KBM-7 (cell line): ENCODE data around the gene RASSF1.
A peak's percentile ranks its signal among the peaks of the same experiment; 100 is the strongest.

Experiments
- DNase-seq: peaks from one replicate; pipeline ENCODE4 v3.0.0-alpha.2; 2015
- in situ Hi-C: fragments of 300-500 bp; cut with MboI; formaldehyde crosslinking; loops from 2 replicates; pipeline ENCODE4 v1.14.3; 2020; ENCODE audit warnings: low sequenced_read_pairs, low pct_unique_long_range_greater_than_20kb, mixed read lengths

Gene RASSF1

DNA sequence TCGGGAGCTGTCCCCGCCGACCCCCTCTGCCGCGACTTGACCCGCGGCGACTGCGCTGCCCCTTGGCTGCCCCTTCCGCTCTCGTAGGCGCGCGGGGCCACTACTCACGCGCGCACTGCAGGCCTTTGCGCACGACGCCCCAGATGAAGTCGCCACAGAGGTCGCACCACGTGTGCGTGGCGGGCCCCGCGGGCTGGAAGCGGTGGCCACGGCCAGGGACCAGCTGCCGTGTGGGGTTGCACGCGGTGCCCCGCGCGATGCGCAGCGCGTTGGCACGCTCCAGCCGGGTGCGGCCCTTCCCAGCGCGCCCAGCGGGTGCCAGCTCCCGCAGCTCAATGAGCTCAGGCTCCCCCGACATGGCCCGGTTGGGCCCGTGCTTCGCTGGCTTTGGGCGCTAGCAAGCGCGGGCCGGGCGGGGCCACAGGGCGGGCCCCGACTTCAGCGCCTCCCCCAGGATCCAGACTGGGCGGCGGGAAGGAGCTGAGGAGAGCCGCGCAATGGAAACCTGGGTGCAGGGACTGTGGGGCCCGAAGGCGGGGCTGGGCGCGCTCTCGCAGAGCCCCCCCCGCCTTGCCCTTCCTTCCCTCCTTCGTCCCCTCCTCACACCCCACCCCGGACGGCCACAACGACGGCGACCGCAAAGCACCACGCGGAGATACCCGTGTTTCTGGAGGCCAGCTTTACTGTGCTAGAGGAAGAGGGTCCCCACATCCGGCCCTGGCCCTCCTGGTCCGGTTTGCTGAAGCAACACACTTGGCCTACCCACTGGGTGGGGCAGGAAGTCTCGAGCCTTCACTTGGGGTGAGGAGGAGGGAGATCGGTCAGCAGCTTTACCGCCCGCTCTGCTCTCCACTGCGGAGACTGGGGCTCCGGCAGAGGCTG, at the start of gene RASSF1:
RASSF1 (minus strand) TSS at position 389 of the 882 bp plus-strand sequence; CDS start at position 358, 31 bp downstream.
- peak; percentile 90 for DNase-seq
- in situ Hi-C loops = no loop called here

- in situ Hi-C loops = no loop called here
- DNase-seq = no peak
These were observed 48.8 kb upstream of the RASSF1 start for GRCh38 chr3:50389414-50389767.

DNA sequence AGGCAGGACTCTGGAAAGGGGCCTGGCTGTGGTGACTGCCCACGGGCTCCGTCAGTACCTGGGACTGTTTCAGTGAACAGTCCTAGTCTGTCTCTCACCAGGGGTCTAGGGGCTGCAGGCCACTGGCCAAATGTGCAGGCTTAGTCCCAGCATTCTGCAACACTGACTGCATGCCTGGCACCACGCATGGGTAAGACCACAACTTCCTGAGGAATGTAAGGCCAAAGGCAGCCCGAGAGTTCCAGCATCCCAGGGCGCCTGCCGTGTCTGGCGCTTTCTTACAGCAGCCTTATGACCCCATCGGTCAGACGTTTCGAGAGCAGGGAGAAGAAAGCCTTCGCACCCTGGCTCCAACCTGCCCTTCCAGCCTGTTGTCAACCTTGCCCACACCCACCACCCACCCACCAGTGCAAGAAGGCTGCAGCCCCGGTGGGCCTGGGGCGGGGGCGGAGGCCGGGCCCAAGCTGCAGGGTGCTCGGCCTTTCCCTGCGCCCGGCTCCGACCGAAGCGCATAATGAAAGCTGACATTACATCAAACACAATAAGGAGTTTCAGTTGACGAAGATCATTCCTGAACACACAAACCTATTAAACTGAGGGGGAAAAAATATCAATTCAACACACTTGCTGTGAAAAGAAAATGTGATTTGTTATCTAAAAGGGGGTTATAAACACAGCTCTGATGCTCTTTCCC, 48.2 kb upstream of the RASSF1 start:
- in situ Hi-C loops = no loop called here
- no peak for DNase-seq

GRCh38 chr3:50388016-50388719, 47.5 kb upstream of the RASSF1 start:
- in situ Hi-C loops = no loop called here
- peak; percentile 30 for DNase-seq

DNA sequence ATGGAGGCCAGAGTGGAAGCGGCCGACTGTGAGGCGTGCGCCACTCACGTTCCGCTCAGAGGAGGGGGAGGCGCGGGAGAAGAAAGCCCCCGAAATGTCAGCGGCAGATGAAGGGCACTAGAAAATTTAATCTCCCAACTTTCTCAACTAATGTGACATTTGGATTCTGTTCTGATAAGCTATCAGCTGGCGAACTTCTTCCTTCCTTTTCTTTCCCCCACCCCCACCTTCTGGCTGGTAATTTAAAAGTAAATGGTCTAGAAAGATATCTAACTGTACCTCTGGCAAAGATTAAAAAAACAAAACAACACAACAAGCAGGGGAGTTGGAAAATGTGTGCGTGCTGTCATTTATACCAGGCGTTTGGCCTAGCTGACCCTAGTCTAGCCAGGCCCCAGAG, 45.1 kb upstream of the RASSF1 start:
- DNase-seq = no peak
- in situ Hi-C loops = no loop called here

GRCh38 chr3:50383750-50384149, 43.1 kb upstream of the RASSF1 start:
- in situ Hi-C loops = no loop called here
- DNase-seq = no peak

- DNase-seq = no peak
- in situ Hi-C loops = no loop called here
These were observed 42.1 kb upstream of the RASSF1 start for GRCh38 chr3:50382722-50383121.

GRCh38 chr3:50381383-50381782, 40.7 kb upstream of the RASSF1 start:
- in situ Hi-C loops = no loop called here
- DNase-seq = no peak

DNA sequence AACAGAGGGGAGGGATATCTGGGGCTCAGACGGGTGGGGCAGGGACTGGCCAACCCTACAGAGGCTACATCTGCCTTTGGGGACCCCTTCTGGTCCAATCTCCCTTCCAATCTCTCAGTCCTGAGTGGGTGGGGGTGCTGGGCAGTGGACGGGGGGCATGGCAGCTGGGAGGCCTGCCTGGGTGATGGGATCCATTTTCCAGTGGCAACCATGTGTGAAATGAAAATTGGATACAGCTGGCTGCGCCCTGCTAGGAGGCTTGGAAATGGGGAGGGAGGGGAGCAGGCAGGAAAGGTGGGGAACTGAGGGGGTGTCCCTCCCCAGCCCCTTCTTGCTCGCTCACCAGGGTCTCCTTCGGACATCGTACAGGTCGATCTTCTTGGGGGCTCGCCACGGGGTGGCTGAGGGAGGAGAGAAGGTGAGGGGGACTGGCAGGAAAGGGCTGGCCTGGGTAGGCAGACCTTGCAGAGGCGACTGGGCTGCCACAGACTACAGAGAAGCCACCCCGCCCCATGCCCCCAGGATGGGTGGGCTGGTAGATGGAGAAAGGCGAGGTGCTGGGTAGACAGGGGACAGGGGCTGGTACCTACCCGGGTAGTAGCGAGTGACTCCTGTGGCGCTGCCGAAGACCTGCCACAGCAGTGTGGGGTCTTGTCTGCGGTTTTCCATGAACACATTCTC, 39.9 kb upstream of the RASSF1 start:
- in situ Hi-C loops = no loop called here
- no peak for DNase-seq

- in situ Hi-C loops = no loop called here
- DNase-seq = no peak
These were observed 38.1 kb upstream of the RASSF1 start for GRCh38 chr3:50378757-50379156.

DNA sequence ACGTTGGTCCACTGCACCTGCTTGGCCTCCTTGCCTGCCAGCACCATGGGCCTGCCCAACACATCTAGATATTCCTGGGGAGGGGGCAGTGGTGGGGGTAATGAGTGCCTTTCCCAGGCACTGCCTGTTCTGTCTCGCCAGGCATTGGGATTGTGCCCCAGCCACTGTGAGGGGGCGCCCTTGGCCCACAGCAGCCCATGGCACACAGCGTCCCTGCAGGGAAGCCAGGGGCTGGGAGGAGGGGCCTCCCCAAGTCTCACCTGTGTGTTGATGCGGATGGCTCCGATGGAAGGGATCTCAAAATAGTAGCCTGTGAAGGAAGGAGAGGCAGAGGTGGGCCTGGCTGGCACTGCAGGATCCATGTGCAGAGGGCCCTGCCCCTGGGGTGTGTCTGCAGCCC, 37.4 kb upstream of the RASSF1 start:
- no peak for DNase-seq
- in situ Hi-C loops = no loop called here

GRCh38 chr3:50375258-50375931, 34.8 kb upstream of the RASSF1 start:
- in situ Hi-C loops = no loop called here
- DNase-seq = no peak

DNA sequence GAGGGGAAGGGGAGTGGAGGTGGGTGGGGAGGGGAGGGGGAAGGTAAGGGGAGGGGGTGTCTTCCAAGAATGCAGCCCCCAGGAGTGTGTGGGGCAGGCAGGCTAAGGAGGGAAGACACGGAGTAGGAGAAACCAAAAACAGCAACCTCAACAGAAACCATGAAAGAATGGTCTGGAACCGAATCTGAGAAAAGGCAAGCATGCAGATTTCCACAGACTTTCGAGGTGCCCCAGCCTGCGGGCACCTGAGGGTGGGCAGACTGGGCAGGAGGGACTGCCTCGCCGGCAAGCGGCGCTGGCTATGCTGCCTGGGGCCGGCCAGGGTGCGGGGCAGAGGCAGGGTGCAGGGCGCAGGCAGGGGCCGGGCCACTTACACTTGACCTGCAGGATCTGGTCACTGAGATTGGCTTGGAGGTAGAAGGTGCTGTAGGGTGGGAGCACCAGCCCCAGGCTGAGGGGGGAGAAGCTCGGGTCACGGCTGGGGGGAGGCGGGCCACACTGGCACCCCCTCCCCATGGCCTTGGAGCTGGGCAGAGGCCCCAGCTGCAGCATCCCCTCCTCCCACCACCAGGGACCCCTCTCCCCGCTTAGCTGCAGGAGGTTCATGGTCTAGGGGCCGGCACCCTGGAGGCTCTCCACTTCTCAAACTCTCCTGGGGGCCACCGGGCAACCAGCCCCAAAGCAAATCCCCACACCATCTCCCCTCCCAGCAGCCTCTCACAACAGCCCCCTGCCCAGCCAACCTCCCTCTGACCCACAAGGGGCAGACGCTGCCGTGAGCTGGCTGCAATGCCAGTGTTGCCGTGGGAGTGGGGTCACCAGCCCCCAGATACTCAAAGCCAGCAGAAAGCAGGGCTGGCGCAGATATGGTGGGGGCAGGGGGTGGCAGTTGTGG, 34.0 kb upstream of the RASSF1 start:
- DNase-seq = no peak
- in situ Hi-C loops = no loop called here

DNA sequence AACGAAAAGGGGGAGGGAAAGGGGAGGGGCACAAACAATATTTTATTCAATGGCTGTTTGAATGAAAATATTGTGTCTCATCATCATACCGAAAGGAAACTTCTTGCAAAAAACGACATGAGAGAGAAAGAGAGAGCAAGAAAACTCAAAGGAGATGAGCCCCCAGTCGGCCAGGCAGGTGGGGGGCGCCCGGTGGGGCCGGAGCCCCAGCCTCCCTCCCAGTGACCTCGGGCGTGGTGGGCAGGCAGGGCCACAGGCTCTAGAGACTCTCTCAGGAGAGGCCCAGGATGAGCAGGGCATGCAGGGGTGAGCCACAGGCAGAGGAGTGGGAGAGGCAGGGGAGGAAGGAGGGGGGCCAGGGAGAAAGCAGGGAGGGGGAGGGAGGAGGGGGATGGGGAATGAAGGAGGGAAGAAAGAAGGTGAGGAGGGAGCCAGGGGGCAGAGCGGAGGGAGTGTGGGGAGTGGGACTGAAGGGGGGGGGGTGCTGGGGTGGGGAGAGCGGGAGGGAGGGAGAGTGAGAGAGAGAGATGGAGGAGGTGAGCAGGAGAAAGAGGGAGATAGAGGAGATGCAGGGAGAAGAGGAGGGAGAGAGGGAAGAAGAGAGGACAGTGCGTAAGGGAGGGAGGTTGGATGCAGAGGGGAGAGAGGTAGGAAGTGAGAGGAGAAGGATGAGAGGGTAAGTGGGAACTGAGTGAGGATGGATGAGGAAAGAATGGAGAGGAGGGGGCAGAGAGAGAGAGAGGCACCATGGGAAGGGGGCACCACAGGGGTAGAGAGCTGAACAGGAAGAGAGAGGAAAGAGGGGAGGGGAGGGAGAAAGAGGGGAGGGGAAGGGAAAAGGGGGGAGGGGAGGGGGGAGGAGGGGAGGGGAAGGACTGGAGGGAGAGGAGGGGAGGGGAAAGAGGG, 32.8 kb upstream of the RASSF1 start:
- in situ Hi-C loops = no loop called here
- no peak for DNase-seq

- no peak for DNase-seq
- in situ Hi-C loops = no loop called here
These were observed 31.7 kb upstream of the RASSF1 start for GRCh38 chr3:50372349-50372748.

- in situ Hi-C loops = no loop called here
- no peak for DNase-seq
These were observed 30.6 kb upstream of the RASSF1 start for GRCh38 chr3:50371133-50371685.

- DNase-seq = peak; percentile 82
- in situ Hi-C loops = no loop called here
These were observed 30.0 kb upstream of the RASSF1 start for GRCh38 chr3:50370594-50370993.
